ENCODE data around the gene MYBPC3.

Gene MYBPC3

GRCh38 chr11:47314992-47315391 is 37.5 kb downstream of the MYBPC3 start:
- no peak for DNase-seq

DNA sequence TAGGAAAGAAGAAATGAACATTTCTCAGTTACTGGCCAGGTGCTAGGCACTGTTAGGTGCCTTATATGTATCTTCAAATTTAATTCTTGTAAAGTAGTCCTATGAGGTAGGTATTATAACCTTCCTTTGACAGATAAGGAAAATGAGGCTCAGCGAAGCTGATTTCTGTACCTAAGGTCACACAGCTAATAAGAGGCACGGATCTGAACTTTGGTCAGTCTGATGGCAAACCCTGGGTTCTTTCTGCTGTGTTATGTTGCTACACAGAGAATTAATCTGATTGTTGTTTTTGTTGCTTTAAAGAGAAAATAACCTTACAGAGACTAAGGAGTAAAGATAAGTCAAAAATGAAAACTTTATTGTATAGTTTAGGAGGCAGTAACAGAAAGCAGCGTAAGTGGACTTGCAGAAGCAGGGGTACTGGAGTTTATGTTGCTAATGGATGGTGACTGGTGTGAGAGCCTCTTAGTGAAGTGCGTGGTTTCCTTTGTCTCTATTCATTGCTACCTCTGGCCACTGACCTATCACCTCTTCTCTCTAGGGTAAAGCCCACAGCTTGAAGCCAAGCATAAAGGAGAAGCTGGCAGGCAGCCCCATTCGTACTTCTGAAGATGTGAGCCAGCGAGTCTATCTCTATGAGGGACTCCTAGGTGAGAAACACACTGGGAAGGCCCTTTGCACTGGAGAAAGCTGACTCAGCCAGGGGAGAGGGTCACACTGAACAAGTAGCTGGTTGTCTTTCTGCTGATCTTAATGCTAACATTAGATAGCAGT is 44.3 kb downstream of the MYBPC3 start:
- DNase-seq = no peak

DNA sequence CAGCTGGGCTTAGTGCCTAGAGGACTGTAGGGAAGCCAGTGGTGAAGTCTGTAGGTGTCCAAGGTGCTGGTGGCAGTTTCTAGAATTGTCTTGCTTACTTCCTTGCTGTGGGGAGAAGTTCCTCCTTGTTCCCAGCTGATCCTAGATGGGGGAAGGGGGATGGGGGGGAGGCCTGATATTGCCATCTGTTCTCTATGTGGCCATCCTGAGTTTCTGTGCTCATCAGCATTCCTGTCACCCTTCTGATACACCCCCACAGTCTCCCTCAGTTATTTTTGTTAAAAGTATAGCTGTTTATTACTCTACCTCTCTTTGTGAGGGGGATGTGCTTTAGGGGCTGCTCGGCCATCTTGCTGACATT is 46.0 kb downstream of the MYBPC3 start:
- no peak for DNase-seq

GRCh38 chr11:47305734-47306483 is 46.6 kb downstream of the MYBPC3 start:
- DNase-seq = no peak

GRCh38 chr11:47302853-47303252 is 49.6 kb downstream of the MYBPC3 start:
- no peak for DNase-seq

GRCh38 chr11:47299078-47299477 is 53.4 kb downstream of the MYBPC3 start:
- no peak for DNase-seq

- no peak for DNase-seq
Measured at GRCh38 chr11:47296045-47296444, 56.5 kb downstream of the MYBPC3 start.

DNA sequence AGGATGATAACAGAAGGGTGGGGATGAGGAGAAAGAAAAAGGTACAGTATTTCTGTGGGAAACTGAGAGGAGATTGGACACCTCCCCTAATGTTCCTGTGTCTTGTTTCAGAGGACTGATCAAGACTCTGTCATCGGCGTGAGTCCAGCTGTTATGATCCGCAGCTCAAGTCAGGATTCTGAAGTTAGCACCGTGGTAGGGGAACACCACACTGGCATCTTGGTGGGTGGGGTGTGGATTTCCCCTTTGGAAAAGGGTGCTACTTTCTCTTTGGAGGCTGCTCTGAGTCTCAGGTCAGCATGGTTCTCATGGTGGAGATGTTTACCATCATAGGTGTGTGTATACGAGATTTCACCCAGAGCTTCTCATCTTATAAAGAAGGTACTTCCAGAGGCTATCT is 57.1 kb downstream of the MYBPC3 start:
- no peak for DNase-seq

- no peak for DNase-seq
Measured at GRCh38 chr11:47289856-47290255, 62.6 kb downstream of the MYBPC3 start.

DNA sequence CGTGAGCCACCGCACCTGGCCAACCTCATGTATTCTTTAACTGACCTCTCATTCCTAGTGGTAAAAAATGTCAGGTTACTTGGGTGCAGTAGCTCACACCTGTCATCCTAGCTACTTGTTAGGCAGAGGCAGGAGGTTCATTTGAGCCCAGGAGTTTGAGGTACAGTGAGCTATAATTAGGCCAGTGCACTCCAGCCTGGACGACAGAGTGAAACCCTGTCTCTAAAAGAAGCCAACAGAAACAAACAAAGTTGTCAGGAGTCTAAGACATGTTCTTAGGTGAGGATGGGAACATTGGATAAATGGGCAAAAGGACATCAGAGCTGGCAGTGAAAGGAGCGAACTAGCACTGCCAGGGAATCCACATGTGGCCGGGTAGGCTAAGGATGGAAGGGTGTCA is 64.4 kb downstream of the MYBPC3 start:
- DNase-seq = no peak

DNA sequence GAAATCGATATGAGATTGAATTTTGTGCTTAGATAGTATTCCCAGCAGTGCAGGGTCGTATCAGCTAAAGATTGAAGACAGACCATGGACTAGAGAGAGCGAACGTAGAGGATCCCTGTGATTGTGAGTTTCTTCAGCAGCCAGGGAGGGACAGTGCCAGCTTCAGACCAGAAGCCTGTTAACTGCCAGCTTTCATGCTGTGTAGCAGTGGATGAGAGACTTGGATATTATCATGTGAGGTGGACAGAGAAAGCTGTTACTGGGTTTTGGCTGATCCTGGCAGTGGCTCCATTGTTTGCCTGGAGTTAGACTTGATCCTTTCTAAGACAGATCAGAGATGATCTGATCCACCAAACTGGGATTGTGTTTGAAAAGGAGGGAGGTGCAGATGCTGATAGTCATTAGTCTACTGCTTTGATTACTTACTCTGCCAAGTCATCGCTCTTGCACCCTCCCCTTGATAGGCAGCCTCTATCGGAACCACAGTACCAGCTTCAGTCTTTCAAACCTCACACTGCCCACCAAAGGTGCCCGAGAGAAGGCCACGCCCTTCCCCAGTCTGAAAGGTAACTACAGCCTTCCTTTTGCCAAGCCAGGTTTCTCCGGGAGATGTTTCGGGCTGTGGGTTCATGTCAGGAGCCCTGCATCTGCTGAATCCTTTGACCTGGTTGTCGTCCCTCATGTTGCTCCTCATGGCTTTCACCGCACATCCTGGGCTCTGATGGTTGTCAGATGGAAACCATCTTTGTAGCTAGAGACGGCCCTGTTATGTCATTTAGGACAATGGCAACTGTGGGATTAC is 66.3 kb downstream of the MYBPC3 start:
- no peak for DNase-seq

GRCh38 chr11:47284151-47284550 is 68.4 kb downstream of the MYBPC3 start:
- DNase-seq = no peak

DNA sequence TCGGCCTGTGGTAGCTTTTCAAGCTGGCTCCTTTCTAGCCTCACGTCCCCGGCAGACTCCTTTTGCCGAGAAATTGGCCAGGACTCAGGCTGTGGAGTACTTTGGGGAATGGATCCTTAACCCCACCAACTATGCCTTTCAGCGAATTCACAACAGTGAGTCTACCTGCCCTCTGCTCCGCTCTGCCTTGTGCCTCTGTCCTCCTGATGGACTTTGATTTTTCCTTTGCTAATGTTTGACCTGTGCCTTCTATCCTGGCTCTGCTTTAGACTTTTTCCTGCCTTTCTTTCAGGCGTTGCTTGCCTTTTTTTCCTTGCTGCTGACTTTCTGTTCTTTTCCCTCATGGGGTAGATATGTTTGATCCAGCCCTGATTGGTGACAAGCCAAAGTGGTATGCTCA is 70.0 kb downstream of the MYBPC3 start:
- no peak for DNase-seq
